ENCODE data around the gene EDARADD.

Gene EDARADD

GRCh38 chr1:236494586-236495466, 100.7 kb downstream of the EDARADD start:
- H3K23ac ChIP-seq (ENCODE audit: low read length in 2 of 2): no peak overlapping the region
- no peak overlapping the region for H2AK5ac ChIP-seq (ENCODE audit: low read length, severe bottlenecking)
- H3K36me3 ChIP-seq (ENCODE audit: control insufficient read depth in 1 of 2, insufficient read depth in 2 of 2, low read depth in 1 of 2, low read length in 2 of 2): no peaks in the 10 kb centered on the region
- H3K9ac ChIP-seq (ENCODE audit: low read length): no peak overlapping the region
- H2BK12ac ChIP-seq (ENCODE audit: low read length in 2 of 2): no peak overlapping the region
- H3K4me2 ChIP-seq (ENCODE audit: low read length, poor library complexity, severe bottlenecking): no peak overlapping the region
- H3K4ac ChIP-seq (ENCODE audit: low read depth in 1 of 2, low read length in 2 of 2): no peak overlapping the region
- no peak overlapping the region for H4K91ac ChIP-seq (ENCODE audit: low read length)
- no peak overlapping the region for H2AFZ ChIP-seq (ENCODE audit: low read depth, low read length)
- 76% methylated on average over 8 of the region's 10 CpGs for WGBS
- no peak overlapping the region for H3K27ac ChIP-seq (ENCODE audit: low read length, poor library complexity, severe bottlenecking)
- H3K9me3 ChIP-seq (ENCODE audit: control insufficient read depth, low read length): no peaks in the 10 kb centered on the region
- H2BK15ac ChIP-seq (ENCODE audit: low read depth, poor library complexity, severe bottlenecking): no peak overlapping the region
- no peak overlapping the region for H3K14ac ChIP-seq (ENCODE audit: low read length in 2 of 2)
- H3K4me3 ChIP-seq (ENCODE audit: insufficient read depth in 1 of 2, low read depth in 1 of 2, low read length in 2 of 2): no peak overlapping the region
- H4K8ac ChIP-seq (ENCODE audit: low read length): no peak overlapping the region
- peaks cover 0 to 20% of the 10 kb centered on the region in 2 experiments for H3K27me3 ChIP-seq (ENCODE audit: control insufficient read depth in 1 of 2, insufficient read depth in 1 of 2, low read length in 2 of 2)
- no peaks in the 10 kb centered on the region for H3K4me1 ChIP-seq (ENCODE audit: control insufficient read depth, insufficient read depth, low read depth, low read length)
- H3K79me1 ChIP-seq (replicated peaks; ENCODE audit: low read length, poor library complexity, severe bottlenecking): no peaks in the 10 kb centered on the region
- no peak overlapping the region for H2BK120ac ChIP-seq (ENCODE audit: low read depth, low read length)
- H3K18ac ChIP-seq (ENCODE audit: low read depth in 1 of 2, low read length in 2 of 2): no peak overlapping the region
- H2BK5ac ChIP-seq (ENCODE audit: low read depth, low read length, poor library complexity, severe bottlenecking): no peak overlapping the region
- DNase-seq: no peak

GRCh38 chr1:236495467-236496112, 101.5 kb downstream of the EDARADD start:
- Histone ChIP-seq H3K9ac (ENCODE audit: low read length) (no peak overlapping the region), H3K27me3 (ENCODE audit: control insufficient read depth in 1 of 2, insufficient read depth in 1 of 2, low read length in 2 of 2) (peaks cover 0 to 19% of the 10 kb centered on the region in 2 experiments), H4K91ac (ENCODE audit: low read length) (no peak overlapping the region), H3K23ac (ENCODE audit: low read length in 2 of 2) (no peak overlapping the region), H2BK15ac (ENCODE audit: low read depth, poor library complexity, severe bottlenecking) (no peak overlapping the region), H3K27ac (ENCODE audit: low read length, poor library complexity, severe bottlenecking) (no peak overlapping the region), H2BK5ac (ENCODE audit: low read depth, low read length, poor library complexity, severe bottlenecking) (no peak overlapping the region), H2AFZ (ENCODE audit: low read depth, low read length) (no peak overlapping the region), H3K79me1 (replicated peaks; ENCODE audit: low read length, poor library complexity, severe bottlenecking) (no peaks in the 10 kb centered on the region), H3K36me3 (ENCODE audit: control insufficient read depth in 1 of 2, insufficient read depth in 2 of 2, low read depth in 1 of 2, low read length in 2 of 2) (no peaks in the 10 kb centered on the region), H3K9me3 (ENCODE audit: control insufficient read depth, low read length) (no peaks in the 10 kb centered on the region), H2AK5ac (ENCODE audit: low read length, severe bottlenecking) (no peak overlapping the region), H4K8ac (ENCODE audit: low read length) (no peak overlapping the region), H3K14ac (ENCODE audit: low read length in 2 of 2) (no peak overlapping the region), H2BK12ac (ENCODE audit: low read length in 2 of 2) (no peak overlapping the region), H2BK120ac (ENCODE audit: low read depth, low read length) (no peak overlapping the region), H3K4me2 (ENCODE audit: low read length, poor library complexity, severe bottlenecking) (no peak overlapping the region), H3K4me1 (ENCODE audit: control insufficient read depth, insufficient read depth, low read depth, low read length) (no peaks in the 10 kb centered on the region), H3K18ac (ENCODE audit: low read depth in 1 of 2, low read length in 2 of 2) (no peak overlapping the region), H3K4me3 (ENCODE audit: insufficient read depth in 1 of 2, low read depth in 1 of 2, low read length in 2 of 2) (no peak overlapping the region), H3K4ac (ENCODE audit: low read depth in 1 of 2, low read length in 2 of 2) (no peak overlapping the region)
- DNase-seq: no peak
- 55% methylated on average over 4 of the region's 11 CpGs for WGBS

- no peak overlapping the region for H3K4me2 ChIP-seq (ENCODE audit: low read length, poor library complexity, severe bottlenecking)
- no peaks in the 10 kb centered on the region for H3K36me3 ChIP-seq (ENCODE audit: control insufficient read depth in 1 of 2, insufficient read depth in 2 of 2, low read depth in 1 of 2, low read length in 2 of 2)
- no peak overlapping the region for H4K91ac ChIP-seq (ENCODE audit: low read length)
- H3K14ac ChIP-seq (ENCODE audit: low read length in 2 of 2): no peak overlapping the region
- H2AFZ ChIP-seq (ENCODE audit: low read depth, low read length): no peak overlapping the region
- H2BK12ac ChIP-seq (ENCODE audit: low read length in 2 of 2): no peak overlapping the region
- no peak overlapping the region for H2BK5ac ChIP-seq (ENCODE audit: low read depth, low read length, poor library complexity, severe bottlenecking)
- H3K23ac ChIP-seq (ENCODE audit: low read length in 2 of 2): no peak overlapping the region
- H2BK120ac ChIP-seq (ENCODE audit: low read depth, low read length): no peak overlapping the region
- H3K18ac ChIP-seq (ENCODE audit: low read depth in 1 of 2, low read length in 2 of 2): no peak overlapping the region
- H3K4me1 ChIP-seq (ENCODE audit: control insufficient read depth, insufficient read depth, low read depth, low read length): no peaks in the 10 kb centered on the region
- H3K9me3 ChIP-seq (ENCODE audit: control insufficient read depth, low read length): no peaks in the 10 kb centered on the region
- no peak overlapping the region for H3K27ac ChIP-seq (ENCODE audit: low read length, poor library complexity, severe bottlenecking)
- no peak overlapping the region for H3K4ac ChIP-seq (ENCODE audit: low read depth in 1 of 2, low read length in 2 of 2)
- H3K9ac ChIP-seq (ENCODE audit: low read length): no peak overlapping the region
- no peak overlapping the region for H4K8ac ChIP-seq (ENCODE audit: low read length)
- no peak overlapping the region for H2BK15ac ChIP-seq (ENCODE audit: low read depth, poor library complexity, severe bottlenecking)
- H2AK5ac ChIP-seq (ENCODE audit: low read length, severe bottlenecking): no peak overlapping the region
- 94% methylated on average over 4 of the region's 6 CpGs for WGBS
- DNase-seq: no peak
- no peaks in the 10 kb centered on the region for H3K79me1 ChIP-seq (replicated peaks; ENCODE audit: low read length, poor library complexity, severe bottlenecking)
- no peak overlapping the region for H3K4me3 ChIP-seq (ENCODE audit: insufficient read depth in 1 of 2, low read depth in 1 of 2, low read length in 2 of 2)
- peaks cover 0 to 11% of the 10 kb centered on the region in 2 experiments for H3K27me3 ChIP-seq (ENCODE audit: control insufficient read depth in 1 of 2, insufficient read depth in 1 of 2, low read length in 2 of 2)
Measured at GRCh38 chr1:236497908-236498307, 103.8 kb downstream of the EDARADD start.

GRCh38 chr1:236501093-236501492, 107.0 kb downstream of the EDARADD start:
- H3K79me1 ChIP-seq (replicated peaks; ENCODE audit: low read length, poor library complexity, severe bottlenecking): no peaks in the 10 kb centered on the region
- no peak overlapping the region for H3K14ac ChIP-seq (ENCODE audit: low read length in 2 of 2)
- H4K8ac ChIP-seq (ENCODE audit: low read length): no peak overlapping the region
- no peak overlapping the region for H2BK12ac ChIP-seq (ENCODE audit: low read length in 2 of 2)
- H3K4me1 ChIP-seq (ENCODE audit: control insufficient read depth, insufficient read depth, low read depth, low read length): no peaks in the 10 kb centered on the region
- H2AFZ ChIP-seq (ENCODE audit: low read depth, low read length): no peak overlapping the region
- H3K18ac ChIP-seq (ENCODE audit: low read depth in 1 of 2, low read length in 2 of 2): no peak overlapping the region
- peaks cover 0 to 5% of the 10 kb centered on the region in 2 experiments for H3K27me3 ChIP-seq (ENCODE audit: control insufficient read depth in 1 of 2, insufficient read depth in 1 of 2, low read length in 2 of 2)
- no peak overlapping the region for H3K23ac ChIP-seq (ENCODE audit: low read length in 2 of 2)
- no peak overlapping the region for H4K91ac ChIP-seq (ENCODE audit: low read length)
- WGBS: 94% methylated on average over 6 of the region's 6 CpGs
- DNase-seq: no peak
- H2BK120ac ChIP-seq (ENCODE audit: low read depth, low read length): no peak overlapping the region
- H2BK5ac ChIP-seq (ENCODE audit: low read depth, low read length, poor library complexity, severe bottlenecking): no peak overlapping the region
- no peak overlapping the region for H2BK15ac ChIP-seq (ENCODE audit: low read depth, poor library complexity, severe bottlenecking)
- H3K36me3 ChIP-seq (ENCODE audit: control insufficient read depth in 1 of 2, insufficient read depth in 2 of 2, low read depth in 1 of 2, low read length in 2 of 2): no peaks in the 10 kb centered on the region
- H3K27ac ChIP-seq (ENCODE audit: low read length, poor library complexity, severe bottlenecking): no peak overlapping the region
- no peak overlapping the region for H2AK5ac ChIP-seq (ENCODE audit: low read length, severe bottlenecking)
- H3K4me3 ChIP-seq (ENCODE audit: insufficient read depth in 1 of 2, low read depth in 1 of 2, low read length in 2 of 2): no peak overlapping the region
- no peak overlapping the region for H3K9ac ChIP-seq (ENCODE audit: low read length)
- no peak overlapping the region for H3K4me2 ChIP-seq (ENCODE audit: low read length, poor library complexity, severe bottlenecking)
- no peaks in the 10 kb centered on the region for H3K9me3 ChIP-seq (ENCODE audit: control insufficient read depth, low read length)
- no peak overlapping the region for H3K4ac ChIP-seq (ENCODE audit: low read depth in 1 of 2, low read length in 2 of 2)
